ENCODE measurements around the gene SH3BP4.
A peak's percentile ranks its signal among the peaks of the same experiment; 100 is the strongest.

The SH3BP4 gene

GRCh38 chr2:235085476-235085875 lies 133.7 kb downstream of the SH3BP4 start:
- H3K36me3 ChIP-seq (ENCODE audit: control insufficient read depth, insufficient read depth, low read length): no peaks in the 10 kb centered on the region
- WGBS, 2 experiments: 97 to 100% methylated on average over 1 of the region's 1 CpG
- peaks cover 17% of the 10 kb centered on the region for H3K4me1 ChIP-seq (ENCODE audit: control insufficient read depth, insufficient read depth, low read length)
- no peak overlapping the region for H3K27ac ChIP-seq (ENCODE audit: insufficient read depth, low read depth, low read length, poor library complexity, severe bottlenecking)
- H3K27me3 ChIP-seq (ENCODE audit: control insufficient read depth, insufficient read depth, low read length, poor library complexity, severe bottlenecking): no peaks in the 10 kb centered on the region
- H3K9me3 ChIP-seq (ENCODE audit: control insufficient read depth, low read length): no peaks in the 10 kb centered on the region
- H3K4me3 ChIP-seq (ENCODE audit: insufficient read depth, low read depth, low read length): no peak overlapping the region

GRCh38 chr2:235086481-235087184 lies 134.8 kb downstream of the SH3BP4 start:
- Histone ChIP-seq H3K4me3 (ENCODE audit: insufficient read depth, low read depth, low read length) (no peak overlapping the region), H3K4me1 (ENCODE audit: control insufficient read depth, insufficient read depth, low read length) (peaks cover 17% of the 10 kb centered on the region), H3K36me3 (ENCODE audit: control insufficient read depth, insufficient read depth, low read length) (no peaks in the 10 kb centered on the region), H3K9me3 (ENCODE audit: control insufficient read depth, low read length) (no peaks in the 10 kb centered on the region), H3K27ac (ENCODE audit: insufficient read depth, low read depth, low read length, poor library complexity, severe bottlenecking) (no peak overlapping the region), H3K27me3 (ENCODE audit: control insufficient read depth, insufficient read depth, low read length, poor library complexity, severe bottlenecking) (no peaks in the 10 kb centered on the region)
- WGBS, 2 experiments: 85 to 86% methylated on average over 15 of the region's 15 CpGs

GRCh38 chr2:235087832-235088495 lies 136.1 kb downstream of the SH3BP4 start:
- no peaks in the 10 kb centered on the region for H3K9me3 ChIP-seq (ENCODE audit: control insufficient read depth, low read length)
- peaks cover 17% of the 10 kb centered on the region for H3K4me1 ChIP-seq (ENCODE audit: control insufficient read depth, insufficient read depth, low read length)
- no peaks in the 10 kb centered on the region for H3K36me3 ChIP-seq (ENCODE audit: control insufficient read depth, insufficient read depth, low read length)
- peak overlapping the region; percentile 89 for H3K27ac ChIP-seq (ENCODE audit: insufficient read depth, low read depth, low read length, poor library complexity, severe bottlenecking)
- no peak overlapping the region for H3K4me3 ChIP-seq (ENCODE audit: insufficient read depth, low read depth, low read length)
- no peaks in the 10 kb centered on the region for H3K27me3 ChIP-seq (ENCODE audit: control insufficient read depth, insufficient read depth, low read length, poor library complexity, severe bottlenecking)
- 67 to 75% methylated on average over 15 to 17 of the region's 17 CpGs for WGBS, 2 experiments

DNA sequence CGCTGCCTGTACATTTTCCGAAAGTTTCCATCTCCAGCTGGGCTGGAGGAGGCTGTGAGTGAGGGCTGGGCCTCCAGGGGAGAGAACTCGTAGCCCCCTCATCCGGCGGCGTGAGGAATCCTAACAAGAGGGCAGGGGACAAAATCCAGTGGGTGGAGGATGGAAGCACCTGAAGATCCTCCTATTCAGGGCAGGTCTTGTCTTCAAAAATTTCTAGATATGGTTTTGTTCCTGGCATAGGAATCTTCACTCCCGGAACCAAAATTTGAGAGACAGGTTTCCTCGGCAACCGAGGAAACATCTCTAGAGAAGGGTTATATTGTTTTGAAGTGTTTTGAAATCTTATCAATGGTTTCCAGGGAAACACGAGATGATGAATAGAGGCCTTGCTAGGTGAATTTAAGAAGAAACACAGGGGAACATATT lies 136.7 kb downstream of the SH3BP4 start:
- WGBS, 2 experiments: 77 to 80% methylated on average over 10 of the region's 10 CpGs
- Histone ChIP-seq H3K27me3 (ENCODE audit: control insufficient read depth, insufficient read depth, low read length, poor library complexity, severe bottlenecking) (no peaks in the 10 kb centered on the region), H3K4me3 (ENCODE audit: insufficient read depth, low read depth, low read length) (no peak overlapping the region), H3K4me1 (ENCODE audit: control insufficient read depth, insufficient read depth, low read length) (peaks cover 17% of the 10 kb centered on the region), H3K27ac (ENCODE audit: insufficient read depth, low read depth, low read length, poor library complexity, severe bottlenecking) (peak overlapping the region; percentile 89), H3K36me3 (ENCODE audit: control insufficient read depth, insufficient read depth, low read length) (no peaks in the 10 kb centered on the region), H3K9me3 (ENCODE audit: control insufficient read depth, low read length) (no peaks in the 10 kb centered on the region)

- H3K4me3 ChIP-seq (ENCODE audit: insufficient read depth, low read depth, low read length): no peak overlapping the region
- H3K9me3 ChIP-seq (ENCODE audit: control insufficient read depth, low read length): no peaks in the 10 kb centered on the region
- H3K27ac ChIP-seq (ENCODE audit: insufficient read depth, low read depth, low read length, poor library complexity, severe bottlenecking): no peak overlapping the region
- H3K4me1 ChIP-seq (ENCODE audit: control insufficient read depth, insufficient read depth, low read length): peaks cover 17% of the 10 kb centered on the region
- 89 to 95% methylated on average over 4 of the region's 4 CpGs for WGBS, 2 experiments
- no peaks in the 10 kb centered on the region for H3K27me3 ChIP-seq (ENCODE audit: control insufficient read depth, insufficient read depth, low read length, poor library complexity, severe bottlenecking)
- no peaks in the 10 kb centered on the region for H3K36me3 ChIP-seq (ENCODE audit: control insufficient read depth, insufficient read depth, low read length)
These were observed 139.6 kb downstream of the SH3BP4 start for GRCh38 chr2:235091421-235091820.

DNA sequence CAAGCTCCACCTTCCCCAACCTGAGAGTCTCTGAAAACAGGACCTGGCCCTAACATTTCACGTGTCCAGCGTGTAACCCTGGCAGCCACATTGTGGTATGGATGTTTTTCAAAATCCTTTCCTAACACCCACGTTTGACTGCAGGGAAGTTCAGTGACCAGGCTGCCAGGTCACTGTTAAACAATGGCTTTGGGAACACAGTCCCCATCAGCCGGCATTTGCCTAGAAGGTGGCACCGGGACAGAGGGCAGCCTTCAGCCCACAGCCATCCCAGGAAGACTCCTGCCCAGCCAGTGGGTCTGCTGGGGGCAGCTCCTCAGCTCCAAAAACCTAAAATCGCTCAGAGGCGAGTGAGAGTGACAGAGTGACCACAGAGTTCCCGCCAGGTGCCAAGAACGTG lies 140.2 kb downstream of the SH3BP4 start:
- H3K4me1 ChIP-seq (ENCODE audit: control insufficient read depth, insufficient read depth, low read length): peaks cover 17% of the 10 kb centered on the region
- no peak overlapping the region for H3K27ac ChIP-seq (ENCODE audit: insufficient read depth, low read depth, low read length, poor library complexity, severe bottlenecking)
- H3K36me3 ChIP-seq (ENCODE audit: control insufficient read depth, insufficient read depth, low read length): no peaks in the 10 kb centered on the region
- whole genome bisulfite sequencing, 2 experiments: 93 to 95% methylated on average over 9 of the region's 9 CpGs
- H3K4me3 ChIP-seq (ENCODE audit: insufficient read depth, low read depth, low read length): no peak overlapping the region
- no peaks in the 10 kb centered on the region for H3K27me3 ChIP-seq (ENCODE audit: control insufficient read depth, insufficient read depth, low read length, poor library complexity, severe bottlenecking)
- H3K9me3 ChIP-seq (ENCODE audit: control insufficient read depth, low read length): no peaks in the 10 kb centered on the region

- H3K27me3 ChIP-seq (ENCODE audit: control insufficient read depth, insufficient read depth, low read length, poor library complexity, severe bottlenecking): no peaks in the 10 kb centered on the region
- peaks cover 15% of the 10 kb centered on the region for H3K4me1 ChIP-seq (ENCODE audit: control insufficient read depth, insufficient read depth, low read length)
- no peaks in the 10 kb centered on the region for H3K36me3 ChIP-seq (ENCODE audit: control insufficient read depth, insufficient read depth, low read length)
- 90 to 92% methylated on average over 17 of the region's 17 CpGs for WGBS, 2 experiments
- no peak overlapping the region for H3K4me3 ChIP-seq (ENCODE audit: insufficient read depth, low read depth, low read length)
- no peaks in the 10 kb centered on the region for H3K9me3 ChIP-seq (ENCODE audit: control insufficient read depth, low read length)
- no peak overlapping the region for H3K27ac ChIP-seq (ENCODE audit: insufficient read depth, low read depth, low read length, poor library complexity, severe bottlenecking)
These were observed 140.8 kb downstream of the SH3BP4 start for GRCh38 chr2:235092433-235093223.

DNA sequence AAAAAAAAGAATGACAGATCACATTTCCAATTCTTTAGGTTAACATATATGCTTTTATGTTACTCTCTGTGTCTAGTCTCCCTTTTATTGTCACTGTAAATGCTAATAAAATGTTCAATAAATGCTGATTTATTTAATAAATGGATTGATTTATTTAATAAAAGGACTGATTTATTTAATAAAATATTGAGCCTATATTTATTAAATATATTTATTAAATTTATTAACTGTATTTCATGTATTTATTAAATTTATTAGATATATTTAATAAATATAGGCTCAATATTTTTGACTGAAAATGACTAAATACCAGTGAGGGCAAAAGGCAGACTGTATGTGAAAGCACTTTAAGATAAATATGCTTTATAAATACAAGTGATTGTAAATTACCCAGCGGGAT lies 142.6 kb downstream of the SH3BP4 start:
- H3K4me3 ChIP-seq (ENCODE audit: insufficient read depth, low read depth, low read length): no peak overlapping the region
- H3K4me1 ChIP-seq (ENCODE audit: control insufficient read depth, insufficient read depth, low read length): peaks cover 9% of the 10 kb centered on the region
- no peaks in the 10 kb centered on the region for H3K27me3 ChIP-seq (ENCODE audit: control insufficient read depth, insufficient read depth, low read length, poor library complexity, severe bottlenecking)
- no peaks in the 10 kb centered on the region for H3K36me3 ChIP-seq (ENCODE audit: control insufficient read depth, insufficient read depth, low read length)
- WGBS, 2 experiments: 89 to 100% methylated on average over 1 of the region's 1 CpG
- H3K27ac ChIP-seq (ENCODE audit: insufficient read depth, low read depth, low read length, poor library complexity, severe bottlenecking): no peak overlapping the region
- H3K9me3 ChIP-seq (ENCODE audit: control insufficient read depth, low read length): no peaks in the 10 kb centered on the region

DNA sequence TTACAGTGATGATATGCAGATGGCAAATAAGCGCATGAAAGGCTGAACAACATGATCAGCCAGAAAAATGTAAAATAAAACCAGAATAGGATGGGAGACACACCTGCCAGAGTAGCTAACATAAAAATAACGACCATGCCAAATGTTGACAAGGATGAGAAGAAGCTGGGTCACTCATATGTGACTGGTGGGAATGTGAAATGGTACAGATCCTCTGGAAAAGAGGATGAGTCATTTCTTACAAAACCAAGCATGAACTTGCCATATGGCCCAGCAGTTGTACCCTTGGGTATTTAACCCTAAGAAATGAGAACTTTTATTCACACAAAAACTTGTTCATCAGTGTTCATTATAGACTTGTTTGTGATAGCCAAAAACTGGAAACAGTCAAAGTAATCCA lies 143.8 kb downstream of the SH3BP4 start:
- H3K27ac ChIP-seq (ENCODE audit: insufficient read depth, low read depth, low read length, poor library complexity, severe bottlenecking): no peak overlapping the region
- H3K4me1 ChIP-seq (ENCODE audit: control insufficient read depth, insufficient read depth, low read length): peaks cover 9% of the 10 kb centered on the region
- H3K36me3 ChIP-seq (ENCODE audit: control insufficient read depth, insufficient read depth, low read length): no peaks in the 10 kb centered on the region
- no peaks in the 10 kb centered on the region for H3K27me3 ChIP-seq (ENCODE audit: control insufficient read depth, insufficient read depth, low read length, poor library complexity, severe bottlenecking)
- H3K9me3 ChIP-seq (ENCODE audit: control insufficient read depth, low read length): no peaks in the 10 kb centered on the region
- no peak overlapping the region for H3K4me3 ChIP-seq (ENCODE audit: insufficient read depth, low read depth, low read length)
- WGBS, 2 experiments: 95 to 97% methylated on average over 2 of the region's 2 CpGs

- H3K27me3 ChIP-seq (ENCODE audit: control insufficient read depth, insufficient read depth, low read length, poor library complexity, severe bottlenecking): no peaks in the 10 kb centered on the region
- H3K4me1 ChIP-seq (ENCODE audit: control insufficient read depth, insufficient read depth, low read length): peaks cover 9% of the 10 kb centered on the region
- 92 to 94% methylated on average over 4 of the region's 4 CpGs for WGBS, 2 experiments
- H3K9me3 ChIP-seq (ENCODE audit: control insufficient read depth, low read length): no peaks in the 10 kb centered on the region
- H3K4me3 ChIP-seq (ENCODE audit: insufficient read depth, low read depth, low read length): no peak overlapping the region
- H3K36me3 ChIP-seq (ENCODE audit: control insufficient read depth, insufficient read depth, low read length): no peaks in the 10 kb centered on the region
- H3K27ac ChIP-seq (ENCODE audit: insufficient read depth, low read depth, low read length, poor library complexity, severe bottlenecking): no peak overlapping the region
These were observed 144.6 kb downstream of the SH3BP4 start for GRCh38 chr2:235096447-235096846.

All from ectodermal cell (in vitro differentiated cells).